PC-3 (cell line): ENCODE results near the gene MNT. TPM values are rescaled to one million over a fixed set of nuclear protein-coding genes. Genes with fewer than 3 reads are reported as not detected.

ENCODE experiments used
- ATAC-seq: fragments of 200-7000 bp; cut with Tn5 transposase; 2 replicates; pipeline ENCODE4 v1.9.1; 2020; ENCODE audit warnings: mild to moderate bottlenecking, moderate library complexity
- BruUV-seq: library from RNA; stranded (reverse); fragments of 400-500 nt; replicated peaks from 2 replicates; lab custom pipeline; 2021; lab: Mats Ljungman, UMichigan
- CTCF ChIA-PET: fragments of 300-600 bp; sonication (Branson Sonifier 250); formaldehyde crosslinking; loops from one replicate; lab custom pipeline; 2022; ENCODE audit warnings: antibody characterized with exemption; lab: Charles Lee
- POLR2A ChIA-PET: fragments of 300-600 bp; sonication (Branson Sonifier 250); formaldehyde crosslinking; loops from one replicate; lab custom pipeline; 2022; ENCODE audit warnings: antibody characterized with exemption; ENCODE audit not compliant: unreplicated experiment; lab: Charles Lee
- DNase-seq: peaks from one replicate; pipeline ENCODE4 v3.0.0-alpha.2; 2015
- H2AFZ ChIP-seq: fragments of 300-600 bp; sonication (generic); 2 replicates; pipeline ENCODE4 v1.6.0; 2016; ENCODE audit warnings: antibody characterized with exemption, low read length
- H3F3A ChIP-seq: fragments of 300-600 bp; sonication (generic); one replicate; pipeline ENCODE4 v1.6.0; 2017; ENCODE audit warnings: antibody characterized with exemption, low read length, control low read depth, mild to moderate bottlenecking; ENCODE audit not compliant: unreplicated experiment
- H3K27ac ChIP-seq: fragments of 300-600 bp; sonication (generic); 2 replicates; pipeline ENCODE4 v1.5.1; 2016; ENCODE audit warnings: mild to moderate bottlenecking, low read length
- H3K27me3 ChIP-seq: fragments of 300-600 bp; sonication (generic); 2 replicates; pipeline ENCODE4 v1.6.1; 2016; ENCODE audit warnings: low read length, mixed read lengths
- H3K36me3 ChIP-seq: fragments of 300-600 bp; sonication (generic); 2 replicates; pipeline ENCODE4 v1.6.1; 2016; ENCODE audit warnings: low read depth, mixed run types, low read length, mixed read lengths
- H3K4me1 ChIP-seq: fragments of 300-600 bp; sonication (generic); 2 replicates; pipeline ENCODE4 v1.5.1; 2016; ENCODE audit warnings: low read length; ENCODE audit not compliant: insufficient read depth
- H3K4me2 ChIP-seq: fragments of 300-600 bp; sonication (generic); 2 replicates; pipeline ENCODE4 v1.6.0; 2016; ENCODE audit warnings: low read length
- H3K4me3 ChIP-seq: fragments of 300-600 bp; sonication (generic); 2 replicates; pipeline ENCODE4 v1.5.1; 2016; ENCODE audit warnings: mild to moderate bottlenecking, low read length, mixed read lengths
- H3K79me2 ChIP-seq: fragments of 300-600 bp; sonication (generic); 2 replicates; pipeline ENCODE4 v1.6.1; 2017; ENCODE audit warnings: low read length, mixed read lengths
- H3K9ac ChIP-seq: fragments of 300-600 bp; sonication (generic); 2 replicates; pipeline ENCODE4 v1.6.0; 2016; ENCODE audit warnings: mild to moderate bottlenecking, low read length
- H3K9me2 ChIP-seq: fragments of 300-600 bp; sonication (generic); replicated peaks from 2 replicates; pipeline ENCODE4 v1.6.1; 2016; ENCODE audit warnings: mixed run types, low read length, mixed read lengths
- H3K9me3 ChIP-seq: fragments of 300-600 bp; sonication (generic); 2 replicates; pipeline ENCODE4 v1.6.1; 2016; ENCODE audit warnings: low read length, mixed read lengths
- H4K20me1 ChIP-seq: fragments of 300-600 bp; sonication (generic); 2 replicates; pipeline ENCODE4 v1.6.1; 2016; ENCODE audit warnings: low read length, mixed read lengths
- EZH2 ChIP-seq: fragments of 300-600 bp; sonication (generic); IDR thresholded peaks from one replicate; pipeline ENCODE4 v1.6.1; 2017; ENCODE audit warnings: antibody characterized with exemption, mild to moderate bottlenecking, low read length; ENCODE audit not compliant: unreplicated experiment
- EZH2phosphoT487 ChIP-seq: fragments of 300-600 bp; sonication (generic); IDR thresholded peaks from 2 replicates; pipeline ENCODE4 v1.6.1; 2018; ENCODE audit warnings: mild to moderate bottlenecking, antibody characterized with exemption, low read length, borderline replicate concordance
- intact Hi-C: fragments of 100-400 bp; cut with micrococcal nuclease; formaldehyde crosslinking; loops from 2 replicates; pipeline ENCODE4 v1.9.0; 2023
- total RNA-seq: library from RNA; depleted of rRNA; stranded (reverse); fragments of >200 nt; gene quantifications from 2 replicates; pipeline ENCODE4 v1.2.3, GENCODE V29; 2014
- TF ChIP-seq, protein P1 (sequence below): fragments of 300-600 bp; sonication (generic); conservative IDR thresholded peaks from 2 replicates; pipeline ENCODE4 v1.5.1; 2017; ENCODE audit warnings: antibody characterized with exemption, low read depth, mild to moderate bottlenecking, low read length

The MNT gene
- total RNA-seq, 1 experiment from 2014 or later: 19.1 TPM

DNA sequence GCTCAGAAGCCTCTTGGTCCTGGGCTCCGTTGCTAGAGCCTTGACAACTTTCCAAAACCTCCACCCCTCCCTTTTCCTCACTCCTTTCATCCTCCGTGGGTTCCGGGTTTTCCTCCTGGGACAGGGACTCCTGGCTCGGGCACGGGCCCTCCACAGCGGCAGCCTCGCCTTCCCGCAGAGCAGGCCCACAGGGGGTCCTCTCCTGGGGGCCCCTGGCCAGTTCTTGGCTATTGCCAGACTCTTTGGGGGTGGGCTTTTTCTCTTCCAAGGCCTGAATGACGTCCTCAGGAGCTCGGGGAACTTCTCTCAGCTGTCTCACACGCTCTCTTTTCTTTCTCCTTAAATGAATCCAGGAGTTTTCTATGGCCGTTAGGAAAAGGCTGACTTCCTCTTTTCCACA, 19.3 kb upstream of the MNT start:
- H4K20me1 ChIP-seq: no peaks in the 10 kb centered on the region
- no peaks in the 10 kb centered on the region for H3F3A ChIP-seq
- TSS peak; percentile 25 for BruUV-seq
- no peaks in the 10 kb centered on the region for H3K27me3 ChIP-seq
- no peak overlapping the region for H3K27ac ChIP-seq
- ATAC-seq (no peak), DNase-seq (no peak)
- CTCF ChIA-PET: no interaction called here
- no peaks in the 10 kb centered on the region for H3K4me1 ChIP-seq
- no peak overlapping the region for H3K4me2 ChIP-seq
- no peaks in the 10 kb centered on the region for H3K9me2 ChIP-seq
- H2AFZ ChIP-seq: no peak overlapping the region
- H3K9ac ChIP-seq: no peak overlapping the region
- H3K36me3 ChIP-seq: no peaks in the 10 kb centered on the region
- TF ChIP-seq, protein P1, sequence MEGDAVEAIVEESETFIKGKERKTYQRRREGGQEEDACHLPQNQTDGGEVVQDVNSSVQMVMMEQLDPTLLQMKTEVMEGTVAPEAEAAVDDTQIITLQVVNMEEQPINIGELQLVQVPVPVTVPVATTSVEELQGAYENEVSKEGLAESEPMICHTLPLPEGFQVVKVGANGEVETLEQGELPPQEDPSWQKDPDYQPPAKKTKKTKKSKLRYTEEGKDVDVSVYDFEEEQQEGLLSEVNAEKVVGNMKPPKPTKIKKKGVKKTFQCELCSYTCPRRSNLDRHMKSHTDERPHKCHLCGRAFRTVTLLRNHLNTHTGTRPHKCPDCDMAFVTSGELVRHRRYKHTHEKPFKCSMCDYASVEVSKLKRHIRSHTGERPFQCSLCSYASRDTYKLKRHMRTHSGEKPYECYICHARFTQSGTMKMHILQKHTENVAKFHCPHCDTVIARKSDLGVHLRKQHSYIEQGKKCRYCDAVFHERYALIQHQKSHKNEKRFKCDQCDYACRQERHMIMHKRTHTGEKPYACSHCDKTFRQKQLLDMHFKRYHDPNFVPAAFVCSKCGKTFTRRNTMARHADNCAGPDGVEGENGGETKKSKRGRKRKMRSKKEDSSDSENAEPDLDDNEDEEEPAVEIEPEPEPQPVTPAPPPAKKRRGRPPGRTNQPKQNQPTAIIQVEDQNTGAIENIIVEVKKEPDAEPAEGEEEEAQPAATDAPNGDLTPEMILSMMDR: no peak
- TF ChIP-seq EZH2: no peak
- TF ChIP-seq EZH2phosphoT487: no peak
- no peak overlapping the region for H3K4me3 ChIP-seq
- intact Hi-C loops: no loop called here
- H3K9me3 ChIP-seq: no peaks in the 10 kb centered on the region
- H3K79me2 ChIP-seq: no peaks in the 10 kb centered on the region
- POLR2A ChIA-PET: no interaction called here

DNA sequence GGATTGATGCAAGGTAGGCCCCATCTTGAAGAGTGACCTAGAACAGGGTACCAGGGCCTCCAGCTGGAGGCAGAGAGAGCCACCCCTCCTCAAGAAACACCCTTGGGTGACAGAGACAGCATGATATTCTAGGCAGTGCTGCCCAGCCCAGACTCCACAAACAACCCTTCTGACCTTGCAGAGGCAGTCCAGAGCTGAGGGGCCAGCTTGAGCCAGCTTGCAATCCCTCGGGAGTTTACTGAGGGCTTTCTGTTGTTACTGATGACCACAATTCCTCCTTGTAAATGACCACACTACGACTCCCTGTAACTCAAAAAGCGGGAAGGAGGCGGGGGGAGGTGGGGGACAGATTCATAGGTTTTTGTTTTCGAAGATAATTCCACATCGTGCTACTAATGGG, 18.6 kb upstream of the MNT start:
- H3F3A ChIP-seq: no peaks in the 10 kb centered on the region
- ChIA-PET POLR2A (no interaction called here), CTCF (no interaction called here)
- no peaks in the 10 kb centered on the region for H4K20me1 ChIP-seq
- no peaks in the 10 kb centered on the region for H3K79me2 ChIP-seq
- no peaks in the 10 kb centered on the region for H3K9me3 ChIP-seq
- DNase-seq (no peak), ATAC-seq (no peak)
- H3K4me1 ChIP-seq: no peaks in the 10 kb centered on the region
- no peak overlapping the region for H3K27ac ChIP-seq
- no peak overlapping the region for H2AFZ ChIP-seq
- H3K4me3 ChIP-seq: no peak overlapping the region
- no peaks in the 10 kb centered on the region for H3K27me3 ChIP-seq
- no TSS peak for BruUV-seq
- TF ChIP-seq, protein P1: no peak
- intact Hi-C loops: no loop called here
- H3K9ac ChIP-seq: no peak overlapping the region
- H3K4me2 ChIP-seq: no peak overlapping the region
- no peaks in the 10 kb centered on the region for H3K36me3 ChIP-seq
- H3K9me2 ChIP-seq: no peaks in the 10 kb centered on the region

DNA sequence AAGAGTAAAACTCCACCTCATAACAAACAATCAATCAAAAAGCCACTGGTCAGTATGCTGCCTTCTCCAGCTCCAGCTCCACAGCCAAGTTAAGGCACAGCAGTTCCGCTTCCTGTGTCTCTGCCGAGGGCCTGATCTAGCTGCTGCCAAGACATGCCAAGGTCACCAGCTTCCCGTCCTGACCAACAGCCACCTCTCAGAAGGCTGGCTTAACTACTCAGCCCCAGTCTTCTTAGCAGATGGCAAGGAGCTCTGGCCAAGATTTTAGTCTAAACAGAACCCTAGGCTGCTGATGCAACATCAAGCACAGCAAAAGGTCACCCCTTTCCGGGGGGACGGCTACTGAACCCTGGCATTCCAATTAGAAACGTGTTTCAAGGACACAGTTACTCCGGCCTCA, 17.7 kb upstream of the MNT start:
- Histone ChIP-seq H3K27me3 (no peaks in the 10 kb centered on the region), H3K9me3 (no peaks in the 10 kb centered on the region), H3K9me2 (no peaks in the 10 kb centered on the region), H4K20me1 (no peaks in the 10 kb centered on the region), H3K9ac (no peak overlapping the region), H3K4me1 (no peaks in the 10 kb centered on the region), H2AFZ (no peak overlapping the region), H3K4me2 (no peak overlapping the region), H3F3A (no peaks in the 10 kb centered on the region), H3K79me2 (no peaks in the 10 kb centered on the region), H3K36me3 (peaks cover 6% of the 10 kb centered on the region; the same call in 1 of the 2 replicates), H3K27ac (no peak overlapping the region), H3K4me3 (no peak overlapping the region)
- TF ChIP-seq EZH2phosphoT487 (no peak), EZH2 (no peak)
- TF ChIP-seq, protein P1: no peak
- BruUV-seq: no TSS peak
- DNase-seq (no peak), ATAC-seq (no peak)
- ChIA-PET POLR2A (no interaction called here), CTCF (no interaction called here)
- intact Hi-C loops: no loop called here
